Measurements from ENCODE around the gene XRCC4.
"Not testable (repeated sequence)": the region's sequence is repeated elsewhere in the genome, so short reads cannot be mapped to it uniquely, and the experiment has no call there.

The XRCC4 gene

DNA sequence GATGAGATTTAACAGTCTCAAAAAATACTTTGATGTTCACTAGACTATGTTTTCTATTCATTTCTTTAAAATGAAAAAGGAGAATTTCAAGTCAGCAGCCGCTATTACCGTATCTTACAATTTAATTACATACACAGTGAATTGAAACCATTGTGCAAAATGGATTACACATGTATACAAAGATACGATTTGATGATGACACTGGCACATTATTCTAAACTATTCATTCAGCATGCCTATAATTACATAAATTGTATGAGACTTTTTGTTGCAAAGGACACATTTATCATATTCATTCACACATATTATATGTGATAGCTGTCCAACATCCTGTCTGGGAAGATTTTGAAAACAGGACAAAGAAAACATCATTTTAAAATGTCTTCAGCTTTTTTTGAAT is 275.9 kb downstream of the XRCC4 start:
- no peak for DNase-seq (ENCODE audit: low read depth)

DNA sequence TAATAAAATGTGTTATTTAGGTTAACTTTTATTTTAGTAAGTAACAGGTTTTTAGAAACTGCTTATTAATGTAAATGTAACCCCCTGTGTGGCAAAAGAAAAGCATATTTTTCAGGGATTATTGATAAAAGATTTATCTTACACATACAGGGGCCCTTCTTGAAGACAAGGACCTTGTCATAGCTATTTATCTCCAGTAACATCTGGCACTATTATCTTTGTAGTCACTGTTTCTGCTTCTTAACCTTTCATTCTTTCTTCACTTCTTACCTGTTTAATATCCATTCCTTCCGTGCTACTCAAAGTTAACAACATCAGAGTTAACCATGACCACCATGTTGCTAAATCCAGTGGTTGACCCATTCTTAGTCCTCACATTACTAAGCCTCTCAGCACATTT is 276.4 kb downstream of the XRCC4 start:
- no peak for DNase-seq (ENCODE audit: low read depth)

DNA sequence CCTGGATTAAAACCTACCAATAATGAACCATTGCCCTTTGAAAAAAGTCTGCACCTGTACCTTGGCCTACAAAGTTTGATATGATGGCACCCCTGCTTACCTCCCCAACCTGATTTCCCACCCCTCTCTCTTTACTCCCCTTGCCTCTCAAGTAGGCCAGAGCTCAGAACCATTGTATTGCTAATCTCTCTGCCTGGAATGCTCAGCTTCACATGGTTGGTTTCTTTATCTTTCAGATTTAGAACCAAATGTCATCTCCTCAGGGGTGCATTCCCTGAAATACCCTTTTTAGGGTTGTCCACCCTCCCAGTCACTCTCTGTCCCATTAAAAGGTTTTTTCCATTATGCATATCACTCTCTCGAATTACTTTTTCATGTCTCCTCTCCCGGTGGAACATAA is 277.6 kb downstream of the XRCC4 start:
- no peak for DNase-seq (ENCODE audit: low read depth)

DNA sequence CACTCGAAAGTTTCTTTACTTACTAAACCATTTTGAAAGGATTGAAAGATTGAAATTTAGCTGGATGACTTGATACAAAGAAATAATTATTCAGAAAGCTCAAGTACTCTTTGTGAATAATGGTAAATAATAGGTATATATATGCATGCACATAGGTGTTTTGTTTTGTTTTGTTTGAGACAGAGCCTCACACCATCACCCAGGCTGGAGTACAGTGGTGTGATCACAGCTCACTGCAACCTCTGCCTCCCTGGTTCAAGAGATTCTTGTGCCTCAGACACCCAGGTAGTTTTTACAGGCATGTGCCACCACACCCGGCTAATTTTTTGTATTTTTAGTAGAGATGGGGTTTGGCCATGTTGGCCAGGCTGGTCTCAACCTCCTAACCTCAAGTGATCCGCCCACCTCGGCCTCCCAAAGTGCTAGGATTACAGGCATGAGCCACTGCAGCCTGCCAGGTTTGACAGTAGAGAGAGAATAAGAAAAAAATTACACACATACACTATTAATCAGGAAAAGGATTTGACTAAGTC is 278.2 kb downstream of the XRCC4 start:
- DNase-seq (ENCODE audit: low read depth) = not testable (repeated sequence)

DNA sequence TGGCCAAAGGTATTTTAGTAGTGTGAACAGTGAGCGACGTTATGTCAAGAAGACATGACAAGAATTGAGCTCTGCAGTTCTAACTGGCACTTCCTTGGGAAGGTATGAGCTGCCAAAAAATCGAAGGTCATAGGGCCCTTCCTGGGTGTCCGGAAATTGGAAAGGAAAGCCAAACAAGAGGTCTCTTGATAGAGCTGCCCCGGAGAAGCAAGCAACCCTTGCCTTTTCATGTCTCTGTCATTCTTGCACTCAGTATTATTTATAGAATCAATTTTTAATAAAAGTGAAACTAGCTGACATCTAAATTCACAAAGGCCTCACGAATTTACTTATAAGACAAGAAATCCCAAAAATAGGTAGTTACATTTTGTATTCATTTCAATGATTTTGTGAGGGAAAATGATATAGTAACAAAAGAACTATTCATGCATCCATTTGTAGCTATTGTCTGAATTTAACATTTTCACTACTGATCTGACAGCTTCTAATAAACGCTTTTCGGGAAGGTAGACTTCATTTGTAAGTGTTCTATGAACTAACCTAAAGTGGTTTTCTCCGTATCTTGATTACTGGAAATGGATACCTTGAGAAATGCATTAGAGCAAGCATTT is 280.4 kb downstream of the XRCC4 start:
- DNase-seq (ENCODE audit: low read depth) = no peak

DNA sequence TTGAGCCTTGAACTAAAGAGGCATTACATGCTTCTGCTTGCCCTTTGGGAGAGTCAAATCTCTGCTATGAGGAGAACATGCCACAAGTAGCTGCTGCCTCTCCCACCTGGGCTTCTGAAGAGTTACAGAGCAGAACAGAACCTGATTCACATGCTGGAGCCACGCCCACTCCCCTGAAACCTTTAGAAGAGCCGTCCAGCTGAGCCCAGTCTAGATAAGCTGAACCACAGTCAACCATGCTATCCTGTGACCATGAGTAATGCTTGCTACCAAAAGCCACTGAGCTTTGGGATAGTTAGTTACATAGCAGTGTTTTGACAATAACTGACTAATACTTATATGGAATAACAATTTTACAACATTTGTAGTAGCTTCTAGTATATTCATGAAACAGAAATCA is 283.2 kb downstream of the XRCC4 start:
- DNase-seq (ENCODE audit: low read depth) = no peak

DNA sequence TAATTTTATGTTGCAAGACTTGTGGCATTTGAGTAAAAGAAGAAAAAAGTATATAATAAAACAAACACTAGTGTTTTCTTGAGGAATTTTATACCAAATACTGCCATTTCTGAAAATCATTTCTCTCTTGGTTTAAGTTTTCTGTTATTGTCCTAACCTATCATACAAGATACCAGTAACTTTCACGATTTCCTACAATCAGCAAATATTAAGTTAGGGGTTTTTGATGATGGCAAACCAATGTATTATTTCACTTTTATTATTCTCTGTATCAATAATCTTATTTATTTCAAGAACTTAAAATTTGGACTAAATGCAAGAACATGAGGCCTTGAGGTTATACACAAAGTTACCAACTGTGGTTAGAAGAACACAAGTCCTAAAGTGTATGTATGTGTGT is 285.2 kb downstream of the XRCC4 start:
- DNase-seq (ENCODE audit: low read depth) = no peak

DNA sequence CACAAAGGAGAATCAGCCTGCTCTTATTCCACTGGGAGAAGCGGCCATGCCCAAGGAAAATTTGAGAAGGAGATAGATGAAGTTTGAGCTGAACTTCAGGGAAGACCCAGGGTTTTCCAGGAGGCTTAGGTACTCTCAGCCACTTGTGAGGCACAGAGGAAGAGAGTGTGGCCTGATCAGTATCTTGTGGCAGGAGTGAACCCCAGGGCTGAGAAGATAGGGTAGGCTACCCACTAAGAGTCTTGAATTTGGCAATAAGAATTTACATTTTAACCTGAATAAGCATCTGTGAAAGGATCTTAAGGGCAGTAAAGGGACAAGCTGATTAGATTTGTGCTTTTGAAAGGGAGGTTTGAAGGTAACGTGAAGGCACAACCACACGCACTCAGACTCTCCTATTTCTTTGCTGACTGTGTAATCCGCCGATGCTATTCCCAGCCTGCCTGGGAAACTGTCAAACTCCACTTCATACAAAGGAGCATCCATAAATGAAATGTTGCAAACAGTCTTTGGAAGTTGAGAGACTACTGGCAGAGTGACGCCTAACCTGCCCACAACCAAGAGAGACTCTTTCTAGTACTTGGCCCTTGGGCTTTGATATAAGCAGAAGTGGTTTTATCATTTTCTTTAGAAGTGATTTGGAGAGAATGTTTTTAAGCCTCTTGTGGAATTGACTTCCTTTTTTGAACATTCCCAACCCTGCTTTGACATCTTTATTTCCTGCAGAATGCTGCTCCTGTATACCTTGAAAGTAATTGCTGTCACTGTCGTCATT is 286.0 kb downstream of the XRCC4 start:
- no peak for DNase-seq (ENCODE audit: low read depth)

DNA sequence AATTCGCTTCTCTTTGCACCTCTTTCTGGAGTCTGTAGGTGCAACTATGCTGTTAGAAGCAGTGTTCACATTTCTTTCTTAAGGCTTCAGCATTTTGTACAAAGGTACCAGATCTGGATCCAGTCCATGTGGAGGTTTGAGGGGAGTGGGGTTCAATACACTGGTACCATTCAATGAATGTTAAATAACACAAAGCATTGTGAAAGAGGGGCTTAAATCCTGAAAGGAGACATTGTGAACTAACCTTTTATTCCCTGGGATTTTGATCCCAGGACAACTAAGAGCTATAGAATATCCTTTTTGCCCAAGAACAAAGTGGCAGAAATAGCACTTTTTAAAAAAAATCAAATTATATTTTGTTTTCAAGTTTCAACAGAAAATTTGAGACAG is 286.5 kb downstream of the XRCC4 start:
- no peak for DNase-seq (ENCODE audit: low read depth)

DNA sequence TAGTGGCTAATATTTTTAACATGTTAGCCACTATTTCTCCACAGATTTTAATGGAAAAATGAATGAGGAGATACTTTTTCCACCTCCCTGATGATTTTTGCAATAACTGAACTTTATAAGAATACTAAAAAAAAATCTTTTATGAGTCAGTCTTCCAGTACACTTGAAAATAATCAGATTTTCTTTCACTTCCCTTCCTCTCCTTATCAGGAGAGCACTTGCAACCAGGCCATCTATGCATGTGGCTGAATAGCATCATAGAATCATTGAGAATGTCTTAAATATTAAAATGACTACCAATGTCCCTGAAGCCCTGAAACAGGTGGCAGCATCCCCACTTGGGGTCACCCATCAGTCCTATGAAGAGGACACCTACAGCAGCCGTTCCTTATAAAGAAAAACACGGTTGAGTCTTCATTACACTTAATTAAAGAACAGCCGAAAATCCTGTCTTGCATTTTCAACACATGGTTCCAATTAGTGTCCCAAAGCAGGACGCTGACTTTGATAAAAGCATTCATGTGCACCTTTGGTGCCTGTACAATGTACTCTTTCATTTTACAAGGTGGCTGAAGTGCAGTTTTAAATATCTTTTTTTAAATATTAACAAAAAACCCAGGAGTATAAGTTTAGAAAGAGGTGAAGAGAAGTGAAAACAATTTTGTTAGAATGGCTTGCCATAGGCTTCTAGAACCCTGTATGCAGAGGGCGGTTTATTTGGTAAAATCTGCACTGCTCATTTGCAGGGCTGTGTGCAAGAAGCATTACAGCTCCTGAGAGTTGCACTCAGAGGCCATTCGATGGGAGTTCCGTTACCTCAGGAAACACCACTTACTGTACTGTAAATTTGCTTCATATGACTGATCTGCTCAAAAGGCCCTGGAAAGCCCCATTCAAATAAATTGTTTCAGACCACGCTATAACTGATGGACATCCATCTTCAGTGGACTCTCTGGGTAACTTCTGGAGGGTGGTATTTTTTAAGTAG is 287.3 kb downstream of the XRCC4 start:
- no peak for DNase-seq (ENCODE audit: low read depth)

DNA sequence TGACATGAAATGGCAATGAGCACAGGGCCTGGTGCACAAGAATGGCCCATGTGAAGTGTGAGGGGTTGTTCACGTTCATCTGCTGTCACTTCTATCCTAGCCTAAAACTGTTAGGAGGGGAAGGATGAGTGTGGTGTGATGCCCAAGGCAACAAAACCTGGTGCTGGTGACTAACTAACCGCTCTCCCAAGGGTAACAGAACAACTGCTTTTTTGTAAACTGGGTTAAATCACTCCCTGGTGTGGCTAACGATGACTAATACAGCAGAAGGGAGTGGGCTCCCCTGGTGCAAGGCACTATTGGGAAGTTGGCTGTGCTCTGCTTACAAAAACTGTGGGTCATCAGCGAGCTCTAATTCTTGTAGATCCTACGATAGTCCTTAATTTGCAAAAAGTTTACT is 291.0 kb downstream of the XRCC4 start:
- DNase-seq (ENCODE audit: low read depth) = no peak

DNA sequence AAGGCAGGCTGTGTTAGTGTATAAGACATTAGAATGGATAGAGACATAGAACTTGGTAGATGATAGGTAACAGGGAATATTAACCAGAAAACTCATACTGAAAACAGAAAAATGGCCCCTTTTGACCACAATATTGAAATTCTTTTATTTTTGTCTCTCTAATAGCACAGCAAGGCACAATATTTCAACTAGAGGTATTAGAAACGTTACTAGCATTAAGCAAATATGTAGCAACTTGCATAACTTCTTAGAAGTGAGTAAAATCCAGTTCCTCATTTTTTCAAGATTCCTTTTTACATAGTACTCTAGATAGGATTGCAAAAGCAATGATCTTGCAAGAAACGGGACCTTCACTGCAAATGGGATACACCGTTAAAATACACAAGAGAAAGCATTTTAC is 291.5 kb downstream of the XRCC4 start:
- DNase-seq (ENCODE audit: low read depth) = no peak

DNA sequence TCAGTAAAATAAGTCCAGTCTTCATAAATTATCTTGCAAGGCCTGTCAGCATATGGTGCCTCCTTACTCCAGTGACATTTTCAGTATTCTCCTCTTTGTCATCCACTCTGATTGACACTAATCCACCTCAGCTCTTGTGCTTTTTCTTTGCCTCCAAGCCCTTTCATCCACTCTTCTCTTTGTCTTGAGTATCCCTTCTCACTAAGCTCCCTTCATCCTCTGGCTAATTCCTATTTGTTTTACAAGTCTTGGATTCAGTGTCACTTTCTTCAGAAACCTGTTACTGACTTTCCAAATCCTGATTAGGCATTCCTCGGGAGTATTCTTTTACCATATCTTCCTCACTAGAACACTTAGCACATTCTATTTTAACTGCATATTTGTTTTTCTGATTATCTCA is 293.6 kb downstream of the XRCC4 start:
- DNase-seq (ENCODE audit: low read depth) = no peak

DNA sequence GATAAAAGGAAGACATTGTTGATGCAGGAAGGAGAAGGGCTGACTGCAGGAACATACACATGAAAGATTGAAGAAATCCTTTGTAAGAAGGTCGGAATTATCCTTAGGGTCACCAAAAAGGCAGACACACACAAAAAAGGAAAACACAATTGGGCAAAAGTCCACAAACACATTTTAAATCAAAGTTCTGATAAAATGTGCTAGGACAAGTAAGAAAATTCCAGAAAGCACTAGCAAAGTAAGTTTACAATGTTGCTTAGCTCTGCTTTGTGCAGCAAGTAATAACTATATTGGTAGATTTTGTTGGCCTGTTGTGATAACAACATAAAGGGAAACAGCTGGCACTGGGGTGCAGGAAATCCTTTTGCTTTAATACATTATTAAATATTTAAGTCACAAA is 294.4 kb downstream of the XRCC4 start:
- DNase-seq (ENCODE audit: low read depth) = no peak

DNA sequence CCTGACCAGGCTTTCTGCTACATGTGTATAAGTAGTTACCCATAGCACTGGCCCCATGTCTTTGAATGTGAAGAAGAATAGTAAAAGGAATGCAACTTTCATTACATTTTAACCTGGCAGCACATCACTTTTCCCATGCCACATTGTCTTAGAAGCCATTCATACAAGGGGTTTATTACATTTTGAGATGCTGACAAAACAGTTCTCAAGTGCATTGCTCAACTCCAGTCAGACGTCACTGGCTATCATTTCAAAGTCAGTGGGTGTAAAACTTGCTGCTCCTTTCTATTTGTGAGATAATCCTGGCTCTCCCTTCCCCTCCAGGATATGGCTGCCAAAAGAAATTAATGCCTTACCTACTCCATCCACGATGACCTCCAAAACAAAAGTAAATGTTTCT is 297.2 kb downstream of the XRCC4 start:
- no peak for DNase-seq (ENCODE audit: low read depth)

DNA sequence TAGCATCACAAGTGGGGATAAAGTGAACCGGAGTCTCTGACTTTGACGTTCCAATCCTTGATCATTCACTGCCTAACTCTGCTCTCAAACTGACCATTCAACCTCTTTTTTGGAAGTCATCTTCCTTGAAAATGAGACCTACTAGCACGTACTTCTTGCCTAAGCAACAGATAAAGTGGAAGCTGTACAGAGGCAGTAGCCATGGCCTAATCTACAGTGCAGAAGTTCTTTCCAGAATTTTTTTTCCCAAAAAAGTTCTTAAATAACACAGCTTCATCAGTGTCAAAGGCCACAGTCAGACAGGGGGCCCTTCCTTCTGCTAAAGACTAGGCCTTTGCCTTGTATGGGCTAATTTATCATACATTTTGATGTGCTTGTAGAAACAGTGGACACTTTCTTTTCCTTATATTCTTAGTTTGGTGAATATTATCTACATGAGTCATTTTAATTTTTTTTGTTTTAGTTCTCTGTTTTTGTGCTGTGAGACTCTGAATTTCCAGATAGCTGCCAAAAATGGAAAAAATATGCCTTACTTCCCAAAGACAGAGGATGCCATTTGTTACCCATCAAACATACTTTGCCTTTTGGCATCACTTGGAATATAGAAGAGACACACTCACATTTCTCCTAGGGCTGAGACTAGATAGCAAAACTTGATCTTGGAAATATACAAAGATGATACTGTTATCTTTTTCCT is 297.9 kb downstream of the XRCC4 start:
- DNase-seq (ENCODE audit: low read depth) = no peak

DNA sequence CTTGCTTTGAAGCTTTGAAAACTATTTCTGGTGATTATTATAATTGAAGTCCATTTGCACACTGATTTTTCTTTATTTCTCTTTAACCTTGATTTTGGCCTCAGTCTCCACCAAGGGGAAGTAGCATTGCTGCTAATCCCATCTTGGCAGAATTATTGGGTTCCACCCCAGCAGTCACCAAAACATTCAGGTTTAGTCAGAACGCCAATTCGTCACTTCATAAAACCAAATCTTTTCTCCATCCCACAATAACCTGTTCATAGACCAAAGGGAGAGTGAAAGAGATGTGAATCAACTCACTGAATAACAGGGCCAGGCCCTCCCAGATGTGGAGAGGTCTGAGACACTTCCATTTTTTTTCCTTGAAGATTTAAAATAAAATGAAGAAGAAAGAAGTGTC is 299.1 kb downstream of the XRCC4 start:
- DNase-seq (ENCODE audit: low read depth) = no peak

DNA sequence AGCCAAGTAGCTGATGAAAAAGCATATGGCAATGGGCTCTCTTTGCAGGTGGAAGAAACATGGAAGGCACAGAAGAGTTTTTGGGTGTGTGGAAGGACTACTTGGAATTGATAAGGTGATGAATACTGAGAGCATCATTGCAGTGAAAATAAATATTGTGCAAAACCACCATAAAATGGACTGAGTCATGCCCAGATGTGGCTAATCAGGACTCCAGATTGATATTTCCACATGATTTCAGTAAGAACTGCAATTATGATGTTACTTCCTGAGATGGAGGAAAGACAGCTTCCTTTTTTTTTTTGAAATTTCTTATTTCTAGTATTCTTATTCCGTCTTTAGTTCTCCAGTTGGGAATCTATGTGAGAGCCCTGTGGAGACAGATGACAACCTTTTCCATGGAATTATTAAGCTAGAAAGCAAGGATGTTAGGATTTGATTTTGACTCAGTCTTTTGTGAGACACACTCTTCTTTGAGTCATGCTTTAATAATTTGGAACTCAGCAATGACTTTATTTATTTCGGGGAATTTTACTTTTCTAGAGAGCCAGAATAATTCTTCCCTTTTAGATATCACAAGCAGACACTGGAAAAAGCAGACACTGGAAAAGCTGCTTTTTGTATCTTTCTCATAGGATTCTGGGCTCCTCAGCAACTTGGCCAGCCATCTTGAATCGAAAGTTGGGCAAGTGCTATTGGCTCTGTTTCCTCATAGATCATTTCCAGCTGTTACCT is 300.0 kb downstream of the XRCC4 start:
- DNase-seq (ENCODE audit: low read depth) = no peak

DNA sequence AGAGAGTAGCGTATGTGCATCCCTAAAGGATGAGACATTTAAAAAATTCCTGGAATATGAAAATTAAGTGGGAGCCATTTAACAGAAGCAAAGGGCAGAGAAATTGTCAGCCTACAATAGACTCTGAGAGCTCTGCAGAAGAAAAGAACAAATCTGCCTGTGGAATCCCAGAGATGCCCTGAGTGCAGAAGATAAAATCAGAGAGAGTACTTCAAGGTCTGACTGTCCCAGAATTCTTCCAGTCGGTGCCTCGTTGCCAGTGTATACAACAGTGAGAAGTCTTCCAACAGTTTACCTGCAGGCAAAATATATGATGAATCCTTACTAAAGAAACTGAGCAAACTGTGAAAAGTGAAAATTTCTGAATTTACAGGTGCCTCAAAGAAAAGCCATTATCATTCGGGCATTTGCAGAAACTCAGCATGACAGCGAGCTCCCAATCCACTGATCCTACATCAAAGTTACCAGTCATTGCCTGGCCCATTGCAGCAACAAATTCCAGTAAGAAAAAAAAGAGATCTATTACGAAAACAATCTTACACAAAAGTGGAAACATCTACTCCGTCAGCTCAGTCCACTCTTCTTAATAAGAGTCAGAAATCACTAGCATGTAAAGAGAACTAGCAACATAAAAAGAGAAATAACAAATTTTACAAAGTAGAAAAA is 301.4 kb downstream of the XRCC4 start:
- DNase-seq (ENCODE audit: low read depth) = no peak

DNA sequence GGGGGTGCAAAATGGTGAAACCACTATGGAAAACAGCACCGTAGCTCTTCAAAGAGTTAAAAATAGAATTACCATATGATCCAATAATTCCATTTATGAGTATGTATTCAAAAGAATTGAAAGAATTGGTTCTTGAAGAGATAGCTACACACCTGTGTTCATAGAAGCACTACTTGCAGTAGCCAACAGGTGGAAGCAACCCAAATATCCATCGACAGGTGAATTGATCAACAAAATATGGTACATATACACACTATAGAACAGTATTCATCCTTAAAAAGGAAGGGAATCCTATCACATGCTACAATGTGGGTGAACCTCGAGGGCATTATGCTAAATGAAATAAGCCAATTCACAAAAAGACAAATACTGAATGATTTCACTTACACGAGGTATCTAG is 308.5 kb downstream of the XRCC4 start:
- no peak for DNase-seq (ENCODE audit: low read depth)

DNA sequence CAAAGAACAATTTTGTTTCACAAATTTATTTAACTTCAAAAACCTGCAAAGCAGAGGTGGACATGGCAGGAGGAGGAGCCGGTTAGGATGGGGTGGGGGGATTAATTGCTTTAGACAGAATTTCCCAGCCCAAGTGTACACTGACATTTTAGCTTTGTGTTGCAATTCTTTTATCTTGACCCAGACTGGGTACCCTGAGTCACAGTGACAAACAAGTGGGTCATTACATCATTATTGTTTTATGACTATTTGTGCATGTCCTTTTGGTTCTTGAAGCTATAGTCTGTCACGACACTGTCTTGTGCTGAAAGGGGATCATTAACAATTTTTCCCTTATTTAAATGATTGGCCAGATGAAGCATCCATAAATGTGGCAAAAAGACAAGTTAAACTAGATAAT is 309.7 kb downstream of the XRCC4 start:
- DNase-seq (ENCODE audit: low read depth) = no peak
